Measurements from ENCODE around the gene FUT7. TPM values are rescaled to one million over a fixed set of nuclear protein-coding genes. Genes with fewer than 3 reads are reported as not detected.

The FUT7 gene
- total and polyA plus RNA-seq, 2 donors from 2014 or later, result 0.60 TPM; not detected in 1

GRCh38 chr9:137053944-137054931 lies 22.4 kb upstream of the FUT7 start, which contains the start of gene ENTPD2:
TSS of gene ENTPD2 (minus strand) at chr9:137054061. CDS start at chr9:137053997, 64 bp downstream.
- Histone ChIP-seq H3K9ac (ENCODE audit: low read length in 3 of 3) (peak within 1 kb of the TSS in 1 of 3 donors; percentile 55), H3K4me3 (ENCODE audit: low read length in 3 of 3) (peak within 1 kb of the TSS in 2 of 3 donors; percentile 29 to 52), H3K4me1 (ENCODE audit: control insufficient read depth in 2 of 3, insufficient read depth in 2 of 3, low read depth in 1 of 3, low read length in 3 of 3) (peaks cover 0 to 18% (median 5%) of the 10 kb centered on the region in 3 donors), H3K27ac (ENCODE audit: low read depth in 2 of 2, low read length in 2 of 2) (peak within 1 kb of the TSS; percentile 77 to 85), H3K9me3 (ENCODE audit: control insufficient read depth in 2 of 3, insufficient read depth in 1 of 3, low read length in 3 of 3) (no peaks in the 10 kb centered on the region), H3K27me3 (ENCODE audit: control insufficient read depth, insufficient read depth, low read length) (peaks cover 10% of the 10 kb centered on the region), H3K36me3 (ENCODE audit: control insufficient read depth in 2 of 3, insufficient read depth in 3 of 3, low read length in 3 of 3) (no peaks in the 10 kb centered on the region)
- peak in 1 of 5 donors; percentile 50 for DNase-seq
- TF ChIP-seq, protein P1, sequence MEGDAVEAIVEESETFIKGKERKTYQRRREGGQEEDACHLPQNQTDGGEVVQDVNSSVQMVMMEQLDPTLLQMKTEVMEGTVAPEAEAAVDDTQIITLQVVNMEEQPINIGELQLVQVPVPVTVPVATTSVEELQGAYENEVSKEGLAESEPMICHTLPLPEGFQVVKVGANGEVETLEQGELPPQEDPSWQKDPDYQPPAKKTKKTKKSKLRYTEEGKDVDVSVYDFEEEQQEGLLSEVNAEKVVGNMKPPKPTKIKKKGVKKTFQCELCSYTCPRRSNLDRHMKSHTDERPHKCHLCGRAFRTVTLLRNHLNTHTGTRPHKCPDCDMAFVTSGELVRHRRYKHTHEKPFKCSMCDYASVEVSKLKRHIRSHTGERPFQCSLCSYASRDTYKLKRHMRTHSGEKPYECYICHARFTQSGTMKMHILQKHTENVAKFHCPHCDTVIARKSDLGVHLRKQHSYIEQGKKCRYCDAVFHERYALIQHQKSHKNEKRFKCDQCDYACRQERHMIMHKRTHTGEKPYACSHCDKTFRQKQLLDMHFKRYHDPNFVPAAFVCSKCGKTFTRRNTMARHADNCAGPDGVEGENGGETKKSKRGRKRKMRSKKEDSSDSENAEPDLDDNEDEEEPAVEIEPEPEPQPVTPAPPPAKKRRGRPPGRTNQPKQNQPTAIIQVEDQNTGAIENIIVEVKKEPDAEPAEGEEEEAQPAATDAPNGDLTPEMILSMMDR (IDR thresholded peaks at IDR 0.05; ENCODE audit: borderline replicate concordance, extremely low read depth, insufficient read depth), result no peak
- intact Hi-C loops (cut with DNase I), result no loop called here
- no peak for FAIRE-seq

GRCh38 chr9:137052998-137053943 lies 21.4 kb upstream of the FUT7 start:
- Histone ChIP-seq H3K9ac (ENCODE audit: low read length in 3 of 3) (no peak overlapping the region), H3K27ac (ENCODE audit: low read depth in 2 of 2, low read length in 2 of 2) (no peak overlapping the region), H3K27me3 (ENCODE audit: control insufficient read depth, insufficient read depth, low read length) (peaks cover 13% of the 10 kb centered on the region), H3K4me1 (ENCODE audit: control insufficient read depth in 2 of 3, insufficient read depth in 2 of 3, low read depth in 1 of 3, low read length in 3 of 3) (peaks cover 0 to 18% (median 5%) of the 10 kb centered on the region in 3 donors), H3K4me3 (ENCODE audit: low read length in 3 of 3) (no peak overlapping the region), H3K36me3 (ENCODE audit: control insufficient read depth in 2 of 3, insufficient read depth in 3 of 3, low read length in 3 of 3) (no peaks in the 10 kb centered on the region), H3K9me3 (ENCODE audit: control insufficient read depth in 2 of 3, insufficient read depth in 1 of 3, low read length in 3 of 3) (no peaks in the 10 kb centered on the region)
- no peak for DNase-seq
- no peak for FAIRE-seq
- TF ChIP-seq, protein P1 (IDR thresholded peaks at IDR 0.05; ENCODE audit: borderline replicate concordance, extremely low read depth, insufficient read depth), result no peak
- intact Hi-C loops (cut with DNase I), result no loop called here

DNA sequence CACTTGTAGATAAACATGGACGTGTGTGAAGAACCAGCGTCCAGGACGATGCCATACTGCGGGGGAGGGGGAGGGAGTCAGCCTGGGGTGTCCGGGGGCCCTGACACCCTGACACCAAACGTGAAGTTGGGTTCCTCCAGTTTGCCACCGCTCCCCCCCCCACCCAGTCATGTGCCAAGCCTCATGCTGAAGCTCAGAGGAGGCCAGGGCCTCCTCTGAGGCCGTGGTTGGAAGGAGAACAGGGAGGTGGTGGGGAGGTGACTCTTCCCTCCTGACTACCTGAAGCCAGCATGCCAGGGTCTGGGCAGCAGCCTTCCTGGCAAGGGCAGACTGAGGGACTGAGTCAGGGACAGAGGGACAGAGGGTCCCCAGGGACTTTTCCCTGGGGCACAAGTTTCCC lies 20.4 kb upstream of the FUT7 start:
- Histone ChIP-seq H3K9ac (ENCODE audit: low read length in 3 of 3) (no peak overlapping the region), H3K27me3 (ENCODE audit: control insufficient read depth, insufficient read depth, low read length) (peaks cover 20% of the 10 kb centered on the region), H3K27ac (ENCODE audit: low read depth in 2 of 2, low read length in 2 of 2) (no peak overlapping the region), H3K4me1 (ENCODE audit: control insufficient read depth in 2 of 3, insufficient read depth in 2 of 3, low read depth in 1 of 3, low read length in 3 of 3) (peaks cover 0 to 18% (median 5%) of the 10 kb centered on the region in 3 donors), H3K4me3 (ENCODE audit: low read length in 3 of 3) (no peak overlapping the region), H3K36me3 (ENCODE audit: control insufficient read depth in 2 of 3, insufficient read depth in 3 of 3, low read length in 3 of 3) (no peaks in the 10 kb centered on the region), H3K9me3 (ENCODE audit: control insufficient read depth in 2 of 3, insufficient read depth in 1 of 3, low read length in 3 of 3) (no peaks in the 10 kb centered on the region)
- DNase-seq, result no peak
- no peak for FAIRE-seq
- intact Hi-C loops (cut with DNase I), result no loop called here
- TF ChIP-seq, protein P1 (IDR thresholded peaks at IDR 0.05; ENCODE audit: borderline replicate concordance, extremely low read depth, insufficient read depth), result no peak
